HG03558 (cell line): Measurements from ENCODE around the gene ZMYND12.

Experiments
- ATAC-seq: cut with Tn5 transposase; IDR thresholded peaks from one replicate; pipeline ENCODE4 v1.9.1; 2021; ENCODE audit warnings: moderate number of reproducible peaks; ENCODE audit not compliant: unreplicated experiment; ENCODE audit errors: extremely low read depth

ZMYND12 gene

GRCh38 chr1:42449256-42449655, 6.6 kb downstream of the ZMYND12 start:
- ATAC-seq, result no peak

GRCh38 chr1:42442662-42443061, 13.2 kb downstream of the ZMYND12 start:
- ATAC-seq, result no peak

GRCh38 chr1:42439940-42440339, 15.9 kb downstream of the ZMYND12 start:
- ATAC-seq, result no peak

- no peak for ATAC-seq
Observed at GRCh38 chr1:42434340-42434739, 21.5 kb downstream of the ZMYND12 start.

- ATAC-seq, result no peak
Observed at GRCh38 chr1:42433369-42433768, 22.5 kb downstream of the ZMYND12 start.

- no peak for ATAC-seq
Observed at GRCh38 chr1:42432714-42433113, 23.1 kb downstream of the ZMYND12 start.

- no peak for ATAC-seq
Observed at GRCh38 chr1:42431514-42431913, 24.3 kb downstream of the ZMYND12 start.

GRCh38 chr1:42430286-42431135, 25.3 kb downstream of the ZMYND12 start:
- ATAC-seq, result no peak

GRCh38 chr1:42429603-42430002, 26.2 kb downstream of the ZMYND12 start:
- ATAC-seq, result no peak

- ATAC-seq, result no peak
Observed at GRCh38 chr1:42427240-42427639, 28.6 kb downstream of the ZMYND12 start.

- ATAC-seq, result no peak
Observed at GRCh38 chr1:42424201-42424600, 31.6 kb downstream of the ZMYND12 start.

- ATAC-seq, result no peak
Observed at GRCh38 chr1:42423681-42424080, 32.1 kb downstream of the ZMYND12 start.

- ATAC-seq, result no peak
Observed at GRCh38 chr1:42422737-42423136, 33.1 kb downstream of the ZMYND12 start.

GRCh38 chr1:42420911-42421585, 34.8 kb downstream of the ZMYND12 start:
- ATAC-seq, result no peak

GRCh38 chr1:42420121-42420520, 35.7 kb downstream of the ZMYND12 start:
- ATAC-seq, result no peak

- ATAC-seq, result no peak
Observed at GRCh38 chr1:42419126-42419821, 36.5 kb downstream of the ZMYND12 start.

GRCh38 chr1:42418516-42418915, 37.3 kb downstream of the ZMYND12 start:
- no peak for ATAC-seq

GRCh38 chr1:42417166-42417565, 38.7 kb downstream of the ZMYND12 start:
- ATAC-seq, result no peak

- no peak for ATAC-seq
Observed at GRCh38 chr1:42414551-42415496, 41.0 kb downstream of the ZMYND12 start.

GRCh38 chr1:42403880-42404400, 51.9 kb downstream of the ZMYND12 start:
- ATAC-seq, result no peak
